ENCODE measurements around the gene TMPRSS9.

DNA sequence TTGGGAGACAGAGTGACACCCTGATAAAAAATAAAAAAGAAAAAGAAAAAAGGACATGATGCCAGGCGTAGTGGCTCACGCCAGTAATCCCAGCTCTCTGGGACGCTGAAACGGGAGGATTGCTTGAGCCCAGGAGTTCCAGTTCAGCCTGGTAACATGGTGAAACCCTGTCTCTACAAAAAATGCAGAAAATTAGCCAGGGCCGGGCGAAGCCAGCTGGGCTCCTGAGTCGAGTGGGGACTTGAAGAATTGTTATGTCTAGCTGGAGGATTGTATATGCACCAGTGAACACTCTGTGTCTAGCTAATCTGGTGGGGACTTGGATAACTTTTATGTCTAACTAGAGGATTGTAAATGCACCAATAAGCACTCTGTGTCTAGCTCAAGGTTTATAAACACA lies 32.3 kb downstream of the TMPRSS9 start:
- TF ChIP-seq PAX5 (IDR thresholded peaks at IDR 0.05; ENCODE audit: insufficient read depth, low read length, severe bottlenecking), result no peak
- no peak for TF ChIP-seq POLR2A (IDR thresholded peaks at IDR 0.05; ENCODE audit: low read depth, low read length)

Measured in GM12891 (cell line).